H1 (cell line): ENCODE results near the gene JMJD7. TPM values are rescaled to one million over a fixed set of nuclear protein-coding genes. Genes with fewer than 3 reads are reported as not detected.

Experiments used
- CTCF ChIA-PET: fragments of 300-600 bp; sonication (Branson Sonifier 250); formaldehyde crosslinking; loops from one replicate; lab custom pipeline; 2021; ENCODE audit not compliant: partially characterized antibody; lab: Charles Lee
- POLR2A ChIA-PET: fragments of 300-600 bp; sonication (Branson Sonifier 250); formaldehyde crosslinking; loops from one replicate; lab custom pipeline; 2021; ENCODE audit warnings: inconsistent platforms; ENCODE audit not compliant: partially characterized antibody; lab: Charles Lee
- DNase-seq, 2 experiments: peaks; one replicate each; pipeline versions ENCODE4 v3.0.0 to v3.0.0-alpha.2; 2010 to 2022; ENCODE audit warnings: low spot score in 2 of 2, low read depth in 1 of 2, mixed read lengths in 1 of 2
- FAIRE-seq: peaks from 2 replicates; lab custom pipeline; 2011; peaks lifted over from hg19 to GRCh38; lab: Jason Lieb, UNC
- H2AFZ ChIP-seq: 2 replicates; pipeline ENCODE4 v1.8.1; 2012; ENCODE audit warnings: low read length, inconsistent platforms
- H2AK5ac ChIP-seq: 2 replicates; pipeline ENCODE4 v1.6.1; 2013; ENCODE audit warnings: low read depth, low read length
- H2BK120ac ChIP-seq: replicated peaks from 2 replicates; pipeline ENCODE3; 2013; ENCODE audit warnings: low read depth, low read length, inconsistent platforms
- H2BK12ac ChIP-seq: 2 replicates; pipeline ENCODE4 v1.6.1; 2013; ENCODE audit warnings: low read depth, low read length
- H2BK15ac ChIP-seq: 2 replicates; pipeline ENCODE4 v1.6.1; 2013; ENCODE audit warnings: low read length
- H2BK20ac ChIP-seq: 2 replicates; pipeline ENCODE4 v1.6.1; 2013; ENCODE audit warnings: low read length
- H2BK5ac ChIP-seq: 2 replicates; pipeline ENCODE4 v1.6.1; 2013; ENCODE audit warnings: low read depth, low read length
- H3K14ac ChIP-seq: 2 replicates; pipeline ENCODE4 v1.6.1; 2013; ENCODE audit warnings: inconsistent platforms; ENCODE audit not compliant: insufficient read length
- H3K18ac ChIP-seq: 2 replicates; pipeline ENCODE4 v1.6.1; 2013; ENCODE audit warnings: low read length; ENCODE audit errors: extremely low read depth
- H3K23ac ChIP-seq: 2 replicates; pipeline ENCODE4 v1.6.1; 2013; ENCODE audit warnings: inconsistent platforms; ENCODE audit not compliant: insufficient read length
- H3K23me2 ChIP-seq: 2 replicates; pipeline ENCODE4 v1.6.1; 2013; ENCODE audit warnings: low read depth, low read length
- H3K27ac ChIP-seq: 2 replicates; pipeline ENCODE4 v1.6.1; 2011; ENCODE audit warnings: low read depth, low read length, inconsistent platforms
- H3K27me3 ChIP-seq, 4 experiments: replicated peaks in 1 of 4; 1 replicate in 1 of 4; 2 replicates in 3 of 4; pipeline versions ENCODE4 v1.6.1 to v1.8.1; 2011 to 2013; ENCODE audit warnings: low read length in 3 of 4, mild to moderate bottlenecking in 3 of 4, inconsistent platforms in 2 of 4, mixed read lengths in 2 of 4, moderate library complexity in 1 of 4; ENCODE audit not compliant: control insufficient read depth in 3 of 4, insufficient read depth in 3 of 4; ENCODE audit errors: extremely low read depth in 1 of 4
- H3K36me3 ChIP-seq, 4 experiments: 2 replicates each; pipeline versions ENCODE4 v1.6.1 to v1.8.1; 2011 to 2013; ENCODE audit warnings: mild to moderate bottlenecking in 4 of 4, low read length in 3 of 4, moderate library complexity in 2 of 4, control low read depth in 1 of 4, inconsistent platforms in 1 of 4; ENCODE audit not compliant: insufficient read depth in 4 of 4, control insufficient read depth in 2 of 4
- H3K4ac ChIP-seq: replicated peaks from 2 replicates; pipeline ENCODE3; 2013; ENCODE audit warnings: low read length, low read depth, mixed read lengths, inconsistent platforms; ENCODE audit not compliant: insufficient read length
- H3K4me1 ChIP-seq, 4 experiments: replicated peaks in 1 of 4; 1 replicate in 1 of 4; 2 replicates in 3 of 4; pipeline versions ENCODE4 v1.6.1 to v1.8.1; 2011 to 2013; ENCODE audit warnings: low read length in 3 of 4, inconsistent platforms in 2 of 4, mixed read lengths in 1 of 4; ENCODE audit not compliant: insufficient read depth in 4 of 4, control insufficient read depth in 3 of 4
- H3K4me2 ChIP-seq, 2 experiments: 2 replicates each; pipeline versions ENCODE4 v1.6.1 to v1.8.1; 2011 to 2013; ENCODE audit warnings: low read depth in 2 of 2, low read length in 2 of 2, control low read depth in 1 of 2, inconsistent platforms in 1 of 2, mild to moderate bottlenecking in 1 of 2; ENCODE audit not compliant: insufficient read depth in 1 of 2
- H3K4me3 ChIP-seq, 4 experiments: fragments of 200-600, 300-600 bp in 1 of 4; sonication (generic), shearing (Covaris generic), sonication (Bioruptor Twin) in 1 of 4; 2 replicates each; pipeline versions ENCODE4 v1.5.1 to v1.8.1; 2011 to 2016; ENCODE audit warnings: low read length in 4 of 4, low read depth in 3 of 4, control low read depth in 2 of 4, inconsistent platforms in 2 of 4, mild to moderate bottlenecking in 2 of 4, mixed read lengths in 1 of 4, moderate library complexity in 1 of 4; ENCODE audit not compliant: insufficient read depth in 2 of 4; ENCODE audit errors: extremely low read depth in 1 of 4
- H3K56ac ChIP-seq: replicated peaks from 2 replicates; pipeline ENCODE3; 2013; ENCODE audit warnings: low read depth, mild to moderate bottlenecking, mixed read lengths, low read length, inconsistent platforms; ENCODE audit not compliant: insufficient read length
- H3K79me1 ChIP-seq: 2 replicates; pipeline ENCODE4 v1.6.1; 2013; ENCODE audit warnings: low read depth, low read length, control low read depth
- H3K79me2 ChIP-seq, 2 experiments: 2 replicates each; pipeline versions ENCODE4 v1.6.1 to v1.8.1; 2012 to 2013; ENCODE audit warnings: low read length in 2 of 2, mild to moderate bottlenecking in 2 of 2, inconsistent platforms in 1 of 2; ENCODE audit not compliant: insufficient read depth in 2 of 2, control insufficient read depth in 1 of 2
- H3K9ac ChIP-seq, 4 experiments: replicated peaks in 1 of 4; 1 replicate in 1 of 4; 2 replicates in 3 of 4; pipeline versions ENCODE4 v1.6.1 to v1.8.1; 2011 to 2013; ENCODE audit warnings: low read depth in 3 of 4, low read length in 3 of 4, control low read depth in 2 of 4, mild to moderate bottlenecking in 2 of 4, moderate library complexity in 2 of 4, inconsistent platforms in 1 of 4; ENCODE audit errors: extremely low read depth in 1 of 4
- H3K9me3 ChIP-seq, 2 experiments: 2 replicates each; pipeline versions ENCODE4 v1.6.1 to v1.8.1; 2012 to 2013; ENCODE audit warnings: mild to moderate bottlenecking in 2 of 2, moderate library complexity in 2 of 2, control low read depth in 1 of 2, inconsistent platforms in 1 of 2, low read depth in 1 of 2, low read length in 1 of 2, mixed read lengths in 1 of 2; ENCODE audit not compliant: insufficient read depth in 2 of 2
- H4K20me1 ChIP-seq, 2 experiments: replicated peaks in 1 of 2; 2 replicates each; pipeline versions ENCODE3 to v1.8.1; 2011 to 2013; ENCODE audit warnings: inconsistent platforms in 2 of 2, low read length in 2 of 2, mild to moderate bottlenecking in 1 of 2; ENCODE audit not compliant: insufficient read depth in 2 of 2, control insufficient read depth in 1 of 2
- H4K5ac ChIP-seq: 2 replicates; pipeline ENCODE4 v1.6.1; 2013; ENCODE audit warnings: low read length, low read depth, mixed read lengths, inconsistent platforms; ENCODE audit not compliant: insufficient read length
- H4K8ac ChIP-seq: 2 replicates; pipeline ENCODE4 v1.8.0; 2013; ENCODE audit warnings: mild to moderate bottlenecking, moderate library complexity, low read length, inconsistent platforms; ENCODE audit not compliant: insufficient read depth; ENCODE audit errors: extremely low read depth
- H4K91ac ChIP-seq: replicated peaks from 2 replicates; pipeline ENCODE3; 2013; ENCODE audit warnings: low read length, mixed read lengths, inconsistent platforms; ENCODE audit not compliant: insufficient read length
- GTF2F1 ChIP-seq: IDR thresholded peaks from 2 replicates; pipeline ENCODE4 v1.6.1; 2012; ENCODE audit warnings: low read depth, low read length, improper control_type of control experiment, borderline replicate concordance
- KDM1A ChIP-seq: fragments of 200-600, 300-600 bp; sonication (generic); IDR thresholded peaks from 2 replicates; pipeline ENCODE4 v1.7.1; 2016; ENCODE audit warnings: mild to moderate bottlenecking, low read length, borderline replicate concordance
- KDM5A ChIP-seq: fragments of 200-600 bp; IDR thresholded peaks from 2 replicates; pipeline ENCODE4 v1.7.1; 2012; ENCODE audit warnings: mild to moderate bottlenecking, low read length, inconsistent platforms, mixed read lengths
- NANOG ChIP-seq: IDR thresholded peaks from 2 replicates; pipeline ENCODE4 v1.6.1; 2011; ENCODE audit warnings: low read length, low read depth, mild to moderate bottlenecking, inconsistent platforms; ENCODE audit not compliant: insufficient read depth, poor library complexity, severe bottlenecking
- POLR2A ChIP-seq, 2 experiments: IDR thresholded peaks; 1 replicate in 1 of 2; 2 replicates in 1 of 2; pipeline ENCODE4 v1.6.1; 2011; ENCODE audit warnings: low read depth in 2 of 2, low read length in 2 of 2, mild to moderate bottlenecking in 2 of 2; ENCODE audit errors: control extremely low read depth in 1 of 2
- POLR2AphosphoS5 ChIP-seq: IDR thresholded peaks from 2 replicates; pipeline ENCODE4 v1.6.1; 2011; ENCODE audit warnings: low read depth, low read length
- RAD21 ChIP-seq, 2 experiments: IDR thresholded peaks in 1 of 2; conservative IDR thresholded peaks in 1 of 2; 2 replicates each; pipeline ENCODE4 v1.6.1; 2011; ENCODE audit warnings: low read depth in 2 of 2, low read length in 2 of 2, improper control_type of control experiment in 1 of 2, inconsistent platforms in 1 of 2, mild to moderate bottlenecking in 1 of 2, moderate library complexity in 1 of 2
- RNF2 ChIP-seq: fragments of 200-900, 300-1000 bp; sonication (generic); IDR thresholded peaks from 2 replicates; pipeline ENCODE4 v1.7.1; 2016; ENCODE audit warnings: borderline replicate concordance, low read depth, mild to moderate bottlenecking, antibody characterized with exemption, low read length; ENCODE audit not compliant: poor library complexity, severe bottlenecking; ENCODE audit errors: missing control alignments
- SAP30 ChIP-seq: fragments of 300-600 bp; sonication (generic); IDR thresholded peaks from 2 replicates; pipeline ENCODE4 v1.7.1; 2012; ENCODE audit warnings: low read length, moderate library complexity, mild to moderate bottlenecking, inconsistent platforms; ENCODE audit not compliant: insufficient read depth, insufficient replicate concordance
- TEAD4 ChIP-seq: IDR thresholded peaks from 2 replicates; pipeline ENCODE4 v1.6.1; 2012; ENCODE audit warnings: low read depth, low read length, inconsistent platforms, mixed read lengths
- WGBS, 2 experiments: shearing (Covaris generic) in 1 of 2; methylation state at CpG; one replicate each; pipeline versions ENCODE4 v1.1.6 to v1.1.7; 2013 to 2015; ENCODE audit warnings: low lambda C conversion rate in 2 of 2, mixed read lengths in 2 of 2, inconsistent platforms in 1 of 2, low coverage in 1 of 2, missing lambda C conversion rate in 1 of 2; ENCODE audit not compliant: insufficient replicate concordance in 2 of 2, insufficient coverage in 1 of 2, insufficient read length in 1 of 2; ENCODE audit errors: extremely low coverage in 1 of 2, missing lambda C conversion rate in 1 of 2; 5-methylcytosine and 5-hydroxymethylcytosine counted together
- polyA plus RNA-seq, 7 experiments: library from polyadenylated mRNA; depleted of rRNA in 3 of 7; stranded (reverse) in 5 of 7; unstranded in 2 of 7; fragments of >200 nt in 5 of 7; fragments of 200-250 nt in 2 of 7; gene quantifications; 1 replicate in 5 of 7; 2 replicates in 1 of 7; 4 replicates in 1 of 7; pipeline versions ENCODE4 v1.2.1 to v1.2.3, GENCODE V29; 2011 to 2013; ENCODE audit warnings: missing spikeins in 2 of 7, mixed read lengths in 2 of 7
- total RNA-seq: library from RNA; stranded (reverse); fragmentation: NEBNext Ultra II Directional; extraction: Animal tissue kit (Norgen Biotek cat#: 25700); gene quantifications from 2 replicates; pipeline ENCODE4 v1.2.1, GENCODE V29; 2021
- TF ChIP-seq, protein P1 (sequence below): IDR thresholded peaks from 2 replicates; pipeline ENCODE4 v1.6.1; 2012; ENCODE audit warnings: low read length, inconsistent platforms

JMJD7 gene
- total and polyA plus RNA-seq, 2 of the 8 experiments (the other 6 are each of a cell fraction or from before 2014, with no cell fraction given), result 15.0 to 20.0 TPM

DNA sequence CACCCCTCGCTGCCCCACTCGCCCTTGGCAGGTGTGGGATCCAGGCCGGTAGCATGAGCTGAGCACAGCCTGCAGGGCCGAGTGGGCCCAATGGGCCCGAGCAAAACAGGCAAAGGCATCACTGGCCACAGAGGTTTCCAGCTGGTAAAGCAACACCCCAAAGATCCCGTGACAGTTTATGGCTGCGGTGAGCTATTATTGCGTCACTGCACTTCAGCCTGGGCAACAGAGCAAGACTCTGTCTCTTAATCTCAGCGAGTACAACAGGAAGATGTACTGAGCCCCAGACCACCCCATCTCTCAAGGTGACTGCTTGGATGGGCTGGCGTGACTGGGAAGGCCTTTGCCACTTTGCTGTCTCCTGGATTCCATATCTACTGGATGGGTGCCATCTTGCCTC is 4.3 kb downstream of the JMJD7 start:
- H3K9ac ChIP-seq, result no peak overlapping the region
- DNase-seq (no peak), FAIRE-seq (no peak)
- H4K5ac ChIP-seq, result no peak overlapping the region
- no peak overlapping the region; the same call in 1 of the 2 replicates for H4K8ac ChIP-seq
- no peaks in the 10 kb centered on the region for H3K9me3 ChIP-seq
- peaks cover 2% of the 10 kb centered on the region; the same call in 1 of the 2 replicates for H3K79me1 ChIP-seq
- no peak overlapping the region for H2AK5ac ChIP-seq
- H3K14ac ChIP-seq, result no peak overlapping the region
- H4K91ac ChIP-seq, result no peak overlapping the region
- WGBS, 2 experiments, result 94% methylated on average over 9 of the region's 10 CpGs; no CpG with 5 or more reads in 1 of the 2 experiments
- H2BK15ac ChIP-seq, result no peak overlapping the region
- H4K20me1 ChIP-seq, result peaks cover 1 to 15% of the 10 kb centered on the region in 2 experiments
- no peak overlapping the region for H3K18ac ChIP-seq
- no peak overlapping the region for H2BK120ac ChIP-seq
- no peak overlapping the region for H3K56ac ChIP-seq
- H2BK20ac ChIP-seq, result no peak overlapping the region
- H3K4me3 ChIP-seq, result no peak overlapping the region
- no peaks in the 10 kb centered on the region for H3K79me2 ChIP-seq
- peaks cover 0 to 4% (median 2%) of the 10 kb centered on the region in 4 experiments; a peak in 3 of 7 replicates for H3K4me1 ChIP-seq
- no peak overlapping the region for H2BK12ac ChIP-seq
- no peak overlapping the region for H2AFZ ChIP-seq
- H3K27ac ChIP-seq, result no peak overlapping the region
- H3K23me2 ChIP-seq, result peaks cover 10% of the 10 kb centered on the region; the same call in 1 of the 2 replicates
- no peak overlapping the region for H2BK5ac ChIP-seq
- POLR2A ChIA-PET, result interaction anchor here (0.7 to 1.7 kb wide), 3 partner anchors 9 to 58 kb away, joined by 4 to 11 read pairs (median 5); partner anchors contain the start of gene MAPKBP1
- no peak overlapping the region for H3K4me2 ChIP-seq
- no peak overlapping the region for H3K23ac ChIP-seq
- H3K36me3 ChIP-seq, result peaks cover 0 to 3% (median 0%) of the 10 kb centered on the region in 4 experiments; a peak in 4 of 8 replicates
- no peak overlapping the region for H3K4ac ChIP-seq
- no peaks in the 10 kb centered on the region for H3K27me3 ChIP-seq
- CTCF ChIA-PET, result interaction anchor here (1.0 to 3.8 kb wide), 7 partner anchors 11 to 129 kb away, joined by 3 to 30 read pairs (median 3); partner anchors contain the start of gene MAPKBP1
- TF ChIP-seq NANOG (no peak), GTF2F1 (no peak), KDM5A (no peak), POLR2AphosphoS5 (no peak), KDM1A (no peak), TEAD4 (no peak), SAP30 (no peak), RNF2 (no peak), RAD21 (IDR thresholded peaks at IDR 0.05 in 1 of 2, conservative IDR thresholded peaks at IDR 0.05 in 1 of 2; ENCODE audit: low read depth in 2 of 2, low read length in 2 of 2) (no peak), POLR2A (IDR thresholded peaks at IDR 0.05; ENCODE audit: control extremely low read depth in 1 of 2, low read depth in 2 of 2, low read length in 2 of 2) (no peak)
- TF ChIP-seq, protein P1, sequence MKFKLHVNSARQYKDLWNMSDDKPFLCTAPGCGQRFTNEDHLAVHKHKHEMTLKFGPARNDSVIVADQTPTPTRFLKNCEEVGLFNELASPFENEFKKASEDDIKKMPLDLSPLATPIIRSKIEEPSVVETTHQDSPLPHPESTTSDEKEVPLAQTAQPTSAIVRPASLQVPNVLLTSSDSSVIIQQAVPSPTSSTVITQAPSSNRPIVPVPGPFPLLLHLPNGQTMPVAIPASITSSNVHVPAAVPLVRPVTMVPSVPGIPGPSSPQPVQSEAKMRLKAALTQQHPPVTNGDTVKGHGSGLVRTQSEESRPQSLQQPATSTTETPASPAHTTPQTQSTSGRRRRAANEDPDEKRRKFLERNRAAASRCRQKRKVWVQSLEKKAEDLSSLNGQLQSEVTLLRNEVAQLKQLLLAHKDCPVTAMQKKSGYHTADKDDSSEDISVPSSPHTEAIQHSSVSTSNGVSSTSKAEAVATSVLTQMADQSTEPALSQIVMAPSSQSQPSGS, result no peak
